A549 (cell line): Measurements from ENCODE around the gene GALNT15. TPM values are rescaled to one million over a fixed set of nuclear protein-coding genes. Genes with fewer than 3 reads are reported as not detected.

ENCODE experiments used
- ATAC-seq, 2 experiments: fragments of 200-7000 bp in 1 of 2; fragments of >200 bp in 1 of 2; cut with Nextera tagmentation in 1 of 2; cut with Tn5 transposase in 1 of 2; 3 replicates each; pipeline versions ENCODE4 v1.8.0 to v1.9.1; 2018 to 2020; ENCODE audit warnings: mild to moderate bottlenecking in 1 of 2, moderate library complexity in 1 of 2
- CTCF ChIA-PET: fragments of 300-600 bp; sonication (Branson Sonifier 250); formaldehyde crosslinking; extraction: SDS; loops from one replicate; lab custom pipeline; 2021; ENCODE audit warnings: antibody characterized with exemption, inconsistent platforms; lab: Yijun Ruan, JAX
- POLR2A ChIA-PET: fragments of 350-600 bp; formaldehyde crosslinking; extraction: SDS; loops from one replicate; lab custom pipeline; 2021; ENCODE audit warnings: antibody characterized with exemption, inconsistent platforms; lab: Yijun Ruan, JAX
- DNase-seq, 2 experiments: peaks; one replicate each; pipeline versions ENCODE4 v3.0.0 to v3.0.0-alpha.2; 2011 to 2016; ENCODE audit warnings: low read depth in 1 of 2, low spot score in 1 of 2
- FAIRE-seq: peaks from 2 replicates; lab custom pipeline; 2011; peaks lifted over from hg19 to GRCh38; lab: Jason Lieb, UNC
- H3K27ac ChIP-seq, 2 experiments: fragments of >200 bp; sonication (Bioruptor Twin); formaldehyde crosslinking; 3 replicates each; pipeline ENCODE4 v1.5.1; 2016 to 2017
- H3K4me1 ChIP-seq: fragments of >200 bp; sonication (Bioruptor Twin); formaldehyde crosslinking; 3 replicates; pipeline ENCODE4 v1.6.1; 2016
- H3K4me2 ChIP-seq: fragments of >200 bp; sonication (Bioruptor Twin); formaldehyde crosslinking; 3 replicates; pipeline ENCODE4 v1.6.1; 2016
- H3K4me3 ChIP-seq: fragments of >200 bp; sonication (Bioruptor Twin); formaldehyde crosslinking; 3 replicates; pipeline ENCODE4 v1.5.1; 2016
- H3K9me3 ChIP-seq: fragments of >200 bp; sonication (Bioruptor Twin); formaldehyde crosslinking; 3 replicates; pipeline ENCODE4 v1.6.1; 2016
- ATOH8 ChIP-seq: fragments of 250-450 bp; sonication (Bioruptor Pico); IDR thresholded peaks from 2 replicates; pipeline ENCODE4 v1.5.0; 2020; ENCODE audit warnings: low read depth, mild to moderate bottlenecking, moderate library complexity
- CBX2 ChIP-seq: fragments of 200-600 bp; sonication (generic); IDR thresholded peaks from 2 replicates; pipeline ENCODE4 v1.6.1; 2016; ENCODE audit warnings: low read depth, mild to moderate bottlenecking, borderline replicate concordance
- CEBPB ChIP-seq, 2 experiments: fragments of >200 bp in 1 of 2; sonication (Bioruptor Twin) in 1 of 2; formaldehyde crosslinking in 1 of 2; IDR thresholded peaks; 2 replicates each; pipeline ENCODE4 v1.6.1; 2012 to 2016
- EHF ChIP-seq: fragments of 250-450 bp; sonication (Bioruptor Pico); IDR thresholded peaks from 2 replicates; pipeline ENCODE4 v1.5.0; 2020; ENCODE audit warnings: mild to moderate bottlenecking
- EHMT2 ChIP-seq: fragments of 200-600 bp; sonication (generic); IDR thresholded peaks from 2 replicates; pipeline ENCODE4 v1.6.1; 2016; ENCODE audit warnings: antibody characterized with exemption, low read depth, mild to moderate bottlenecking, moderate library complexity
- ELK1 ChIP-seq: fragments of 150-350 bp; IDR thresholded peaks from 2 replicates; pipeline ENCODE4 v1.6.1; 2014; ENCODE audit warnings: low read depth, mild to moderate bottlenecking, low read length
- ESRRA ChIP-seq: fragments of 150-350 bp; IDR thresholded peaks from 2 replicates; pipeline ENCODE4 v1.6.1; 2014; ENCODE audit warnings: mild to moderate bottlenecking, low read length, borderline replicate concordance
- HDAC2 ChIP-seq: fragments of 200-600 bp; sonication (generic); IDR thresholded peaks from 2 replicates; pipeline ENCODE4 v1.6.1; 2016
- HOXB5 ChIP-seq: fragments of 250-450 bp; sonication (Bioruptor Pico); IDR thresholded peaks from 2 replicates; pipeline ENCODE4 v1.5.0; 2020; ENCODE audit warnings: mild to moderate bottlenecking, moderate library complexity
- NPAS2 ChIP-seq: fragments of 250-450 bp; sonication (Bioruptor Pico); IDR thresholded peaks from 2 replicates; pipeline ENCODE4 v1.8.0; 2022; ENCODE audit warnings: mild to moderate bottlenecking, moderate library complexity, borderline replicate concordance
- POLR2AphosphoS2 ChIP-seq: conservative IDR thresholded peaks from 2 replicates; pipeline ENCODE4 v1.6.1; 2012; ENCODE audit warnings: low read length, improper control_type of control experiment, inconsistent platforms
- REST ChIP-seq: fragments of 200-600 bp; sonication (generic); IDR thresholded peaks from 2 replicates; pipeline ENCODE4 v1.6.1; 2016; ENCODE audit warnings: antibody characterized with exemption, mild to moderate bottlenecking, moderate library complexity
- RFX5 ChIP-seq: fragments of 450-650 bp; IDR thresholded peaks from 2 replicates; pipeline ENCODE4 v1.7.1; 2014; ENCODE audit warnings: antibody characterized with exemption, mild to moderate bottlenecking, moderate library complexity
- RNF2 ChIP-seq: fragments of 200-600 bp; sonication (generic); IDR thresholded peaks from 2 replicates; pipeline ENCODE4 v1.6.1; 2016; ENCODE audit warnings: low read depth, mild to moderate bottlenecking, antibody characterized with exemption, moderate library complexity, borderline replicate concordance
- ZFP36 ChIP-seq: fragments of 450-650 bp; IDR thresholded peaks from 2 replicates; pipeline ENCODE4 v1.6.1; 2014; ENCODE audit warnings: borderline replicate concordance; ENCODE audit not compliant: partially characterized antibody
- WGBS: methylation state at CpG from one replicate; pipeline ENCODE4 v1.1.6; 2017; ENCODE audit errors: missing lambda C conversion rate; 5-methylcytosine and 5-hydroxymethylcytosine counted together
- polyA plus RNA-seq, 4 experiments: library from polyadenylated mRNA; depleted of rRNA in 3 of 4; stranded (reverse); fragments of >200 nt; fragmentation: RNase III in 1 of 4; extraction: RNeasy Plus Mini Kit Qiagen cat#74134 plus additional on column Dnase treatment in 1 of 4; gene quantifications; 2 replicates in 3 of 4; 3 replicates in 1 of 4; pipeline ENCODE4 v1.2.3, GENCODE V29; 2011 to 2017

Gene GALNT15
- polyA plus RNA-seq, 2 of the 4 experiments (the other 2 are of a cell fraction): 0.04 TPM; not detected in 1

GRCh38 chr3:16192176-16192811 lies 17.8 kb downstream of the GALNT15 start:
- Histone ChIP-seq H3K4me1 (no peaks in the 10 kb centered on the region), H3K4me3 (no peak overlapping the region), H3K9me3 (no peaks in the 10 kb centered on the region), H3K27ac (no peak overlapping the region), H3K4me2 (no peak overlapping the region)
- CTCF ChIA-PET: interaction anchor here (0.7 to 4.3 kb wide), 5 partner anchors 13 to 296 kb away, joined by 3 to 28 read pairs (median 3); no protein-coding TSS in a partner anchor
- POLR2A ChIA-PET: no interaction called here
- FAIRE-seq (no peak), DNase-seq (no peak), ATAC-seq (no peak)
- no peak for TF ChIP-seq NPAS2 (CRISPR knock-in tag)
- no peak for TF ChIP-seq RFX5
- no peak for TF ChIP-seq RNF2
- WGBS: 45% methylated on average over 5 of the region's 5 CpGs

GRCh38 chr3:16198427-16198826 lies 23.9 kb downstream of the GALNT15 start:
- no peak for FAIRE-seq
- Histone ChIP-seq H3K27ac (no peak overlapping the region), H3K4me1 (no peaks in the 10 kb centered on the region), H3K4me2 (no peak overlapping the region), H3K9me3 (no peaks in the 10 kb centered on the region), H3K4me3 (no peak overlapping the region)
- WGBS: 70% methylated on average over 4 of the region's 4 CpGs
- ChIA-PET CTCF (interaction anchor here (0.6 to 3.1 kb wide), 6 partner anchors 19 to 568 kb away, joined by 3 to 9 read pairs (median 4); no protein-coding TSS in a partner anchor), POLR2A (no interaction called here)
- DNase-seq: no peak
- TF ChIP-seq REST (no peak), HOXB5 (CRISPR knock-in tag) (no peak), ATOH8 (no peak), EHF (CRISPR knock-in tag) (no peak), CBX2 (no peak), HDAC2 (no peak), POLR2AphosphoS2 (no peak)
- ATAC-seq: no peak

- TF ChIP-seq CEBPB (IDR thresholded peaks at IDR 0.05) (no peak), ESRRA (no peak), EHMT2 (no peak), ELK1 (no peak), ZFP36 (no peak), HDAC2 (no peak)
Observed at GRCh38 chr3:16199769-16200168, 25.3 kb downstream of the GALNT15 start.

More at GRCh38 chr3:16199769-16200168, 25.3 kb downstream of the GALNT15 start:
- no peak for ATAC-seq
- H3K4me2 ChIP-seq: no peak overlapping the region
- no peak overlapping the region for H3K27ac ChIP-seq
- no peak for DNase-seq
- 69% methylated on average over 2 of the region's 2 CpGs for WGBS
- POLR2A ChIA-PET: no interaction called here
- no peak for FAIRE-seq
- no peaks in the 10 kb centered on the region for H3K9me3 ChIP-seq
- H3K4me1 ChIP-seq: no peaks in the 10 kb centered on the region
- CTCF ChIA-PET: interaction anchor here (1.0 to 3.1 kb wide), 2 partner anchors 21 to 154 kb away, joined by 3 to 9 read pairs; no protein-coding TSS in a partner anchor
- H3K4me3 ChIP-seq: no peak overlapping the region
